Fibroblast of skin of left biceps (primary cell): Measurements from ENCODE around the gene CALHM2.
"Not testable (repeated sequence)": the region's sequence is repeated elsewhere in the genome, so short reads cannot be mapped to it uniquely, and the experiment has no call there.

Experiments
- DNase-seq, 2 experiments: peaks; one replicate each; pipeline ENCODE4 v3.0.0-alpha.2; 2013; ENCODE audit warnings: low read depth in 2 of 2

CALHM2 gene, protein sequence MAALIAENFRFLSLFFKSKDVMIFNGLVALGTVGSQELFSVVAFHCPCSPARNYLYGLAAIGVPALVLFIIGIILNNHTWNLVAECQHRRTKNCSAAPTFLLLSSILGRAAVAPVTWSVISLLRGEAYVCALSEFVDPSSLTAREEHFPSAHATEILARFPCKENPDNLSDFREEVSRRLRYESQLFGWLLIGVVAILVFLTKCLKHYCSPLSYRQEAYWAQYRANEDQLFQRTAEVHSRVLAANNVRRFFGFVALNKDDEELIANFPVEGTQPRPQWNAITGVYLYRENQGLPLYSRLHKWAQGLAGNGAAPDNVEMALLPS

DNA sequence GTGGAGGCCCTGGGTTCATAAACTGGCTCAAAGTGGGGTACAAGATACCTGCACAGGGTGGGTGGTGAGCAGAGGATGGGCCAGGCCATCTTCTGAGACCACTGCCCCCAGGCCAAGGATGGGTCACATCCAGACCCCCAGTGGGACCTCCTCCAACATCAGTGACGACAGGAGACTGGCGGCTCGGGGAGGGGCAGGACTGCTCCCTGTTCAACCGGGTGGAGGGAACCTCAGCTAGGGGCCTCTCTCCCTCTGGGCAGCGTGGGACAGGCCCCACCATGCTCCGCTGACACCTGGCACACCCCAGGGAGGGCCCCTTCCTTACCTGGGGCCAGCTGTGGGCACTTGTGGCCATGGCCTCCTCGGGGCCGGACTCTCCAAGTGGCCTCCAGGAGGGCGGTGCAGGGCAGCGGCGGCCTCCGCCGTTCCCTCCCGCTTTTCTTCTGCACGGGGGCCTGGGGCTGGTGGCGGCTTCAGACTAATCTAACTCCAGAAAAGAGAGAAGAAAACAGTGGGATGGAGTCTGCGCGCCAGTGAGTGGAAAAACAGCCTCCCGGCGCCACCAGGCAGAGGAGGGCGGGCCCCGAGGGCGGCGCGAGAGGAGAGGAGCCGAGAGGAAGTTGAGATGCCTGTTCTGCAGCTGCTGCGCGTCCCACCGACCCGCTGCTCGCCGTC, at the start of gene CALHM2:
CALHM2 (minus strand) TSS at position 540 of the 675 bp plus-strand sequence. CDS start 2,429 bp downstream, outside the sequence.
- no peak for DNase-seq

DNA sequence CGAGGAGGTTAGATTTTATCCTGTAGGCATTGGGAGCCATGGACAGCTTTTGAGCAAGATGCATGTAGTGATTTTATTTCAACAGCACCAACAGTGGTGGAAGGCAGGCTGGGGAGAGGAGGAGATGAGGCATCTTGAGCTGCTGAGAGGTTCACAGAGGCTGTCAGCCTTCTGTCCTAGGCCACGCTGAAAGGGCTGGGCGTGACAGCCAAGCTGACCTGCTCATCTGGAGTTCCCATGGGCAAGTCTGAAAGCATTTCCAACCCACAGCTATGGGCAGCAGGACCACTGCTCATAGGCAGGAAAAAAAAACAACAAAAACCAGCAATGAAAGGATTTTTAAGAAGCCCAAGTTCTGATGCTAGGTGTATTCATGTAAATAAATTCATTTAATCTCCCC, 49.0 kb upstream of the CALHM2 start:
- no peak for DNase-seq

DNA sequence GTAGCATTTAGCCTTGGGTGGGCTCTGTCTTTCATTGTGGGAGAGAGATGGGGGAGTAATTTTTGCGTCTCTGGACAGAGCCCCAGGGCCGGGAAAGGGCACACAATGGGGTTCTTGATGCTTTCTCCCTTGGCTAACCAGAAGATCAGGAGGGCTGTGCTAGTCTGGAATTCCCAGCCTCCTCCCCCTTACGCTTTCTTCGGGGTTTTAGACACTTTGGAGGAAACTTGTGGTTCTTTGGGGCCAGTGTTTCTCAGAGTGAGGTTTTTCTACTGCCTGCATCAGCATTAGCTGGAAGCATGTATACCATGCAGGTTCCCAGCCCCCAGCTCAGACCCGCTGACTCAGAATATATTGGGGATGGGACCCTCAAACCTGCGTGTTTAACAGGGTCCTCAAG, 48.3 kb upstream of the CALHM2 start:
- no peak for DNase-seq

DNA sequence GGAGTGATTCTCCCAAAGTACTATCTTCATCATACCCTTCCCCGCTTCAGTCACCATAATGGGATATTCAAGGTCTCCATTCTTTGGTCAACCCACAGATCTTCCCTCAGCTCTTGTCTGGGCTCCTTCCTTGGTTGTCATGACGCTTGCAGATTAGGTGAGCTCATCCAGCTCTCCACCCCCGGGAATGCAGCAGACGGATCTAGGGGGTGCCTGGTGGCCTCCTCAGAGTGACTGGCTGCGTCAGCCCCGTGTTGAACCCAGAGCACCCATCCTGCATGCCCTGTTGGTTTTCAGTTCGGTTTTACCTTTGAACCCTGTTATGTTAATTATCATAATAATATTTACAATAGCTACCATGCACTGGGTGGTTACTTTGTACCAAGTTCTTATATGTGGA, 47.7 kb upstream of the CALHM2 start:
- no peak for DNase-seq

DNA sequence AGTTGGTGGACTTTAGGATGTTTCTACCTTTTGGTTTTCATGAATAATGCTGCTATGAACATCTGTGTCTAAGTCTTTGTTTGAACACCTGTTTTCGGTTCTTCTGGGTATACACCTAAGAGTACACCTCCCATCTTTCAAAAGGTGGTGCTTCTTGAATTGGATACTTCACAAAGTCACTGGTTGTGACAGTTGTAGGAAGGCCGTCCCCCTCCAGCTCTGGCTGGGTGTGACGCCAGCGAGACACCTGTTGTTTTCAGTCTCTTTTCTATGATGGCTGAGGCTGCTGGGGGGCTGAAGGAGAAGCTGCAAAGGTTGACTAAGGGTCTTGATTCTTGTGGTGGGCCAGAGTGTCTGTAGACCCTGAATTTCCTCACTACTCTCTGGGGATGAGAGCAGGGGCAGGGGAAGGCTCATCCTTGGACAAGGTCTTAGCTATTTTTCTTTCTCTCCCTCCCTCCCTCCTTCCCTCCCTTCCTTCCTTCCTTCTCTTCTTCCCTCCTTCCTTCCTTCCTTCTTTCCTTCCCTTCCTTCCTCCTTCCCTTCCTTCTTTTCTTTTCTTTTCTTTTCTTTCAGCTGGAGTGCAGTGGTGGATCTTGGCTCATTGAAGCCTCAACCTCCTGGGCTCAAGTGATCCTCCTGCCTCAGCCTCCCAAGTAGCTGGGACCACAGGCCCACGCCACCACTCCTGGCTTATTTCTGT, 46.9 kb upstream of the CALHM2 start:
- no peak for DNase-seq

DNA sequence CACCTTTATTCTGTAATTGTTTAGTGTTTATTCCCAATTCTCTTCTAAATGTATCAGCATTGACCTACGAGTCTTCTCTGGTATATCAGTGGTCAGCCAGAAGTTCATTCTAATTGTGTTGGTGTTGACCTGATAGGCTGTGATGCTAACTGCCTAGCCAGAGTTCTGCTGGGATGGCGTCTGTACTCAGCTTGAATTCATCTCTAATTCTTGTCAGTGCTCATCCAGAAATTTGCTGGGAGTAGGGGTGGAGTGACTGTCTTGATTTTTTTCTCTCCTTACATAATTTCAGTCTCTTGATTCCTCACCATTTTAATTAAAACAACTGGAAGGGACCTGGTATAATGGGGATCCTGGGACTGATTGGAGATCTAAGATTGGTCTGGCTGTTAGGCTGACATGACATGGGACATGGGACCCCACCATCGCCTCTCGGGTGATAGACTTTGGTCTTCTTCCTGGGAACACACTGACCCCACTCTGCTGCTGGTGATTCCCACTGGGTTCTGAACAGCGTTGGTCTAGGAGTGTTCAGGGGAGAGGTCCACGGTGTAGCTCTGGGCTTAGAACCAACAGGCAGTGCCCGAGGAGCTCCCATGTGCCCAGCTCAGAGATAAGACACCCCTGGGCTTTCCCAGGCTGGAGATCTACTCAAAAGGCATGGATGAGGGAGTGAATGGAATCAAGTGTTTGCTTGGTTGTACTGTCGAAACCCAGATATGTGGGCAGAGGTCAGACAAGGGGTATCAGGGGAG, 45.2 kb upstream of the CALHM2 start:
- no peak for DNase-seq

DNA sequence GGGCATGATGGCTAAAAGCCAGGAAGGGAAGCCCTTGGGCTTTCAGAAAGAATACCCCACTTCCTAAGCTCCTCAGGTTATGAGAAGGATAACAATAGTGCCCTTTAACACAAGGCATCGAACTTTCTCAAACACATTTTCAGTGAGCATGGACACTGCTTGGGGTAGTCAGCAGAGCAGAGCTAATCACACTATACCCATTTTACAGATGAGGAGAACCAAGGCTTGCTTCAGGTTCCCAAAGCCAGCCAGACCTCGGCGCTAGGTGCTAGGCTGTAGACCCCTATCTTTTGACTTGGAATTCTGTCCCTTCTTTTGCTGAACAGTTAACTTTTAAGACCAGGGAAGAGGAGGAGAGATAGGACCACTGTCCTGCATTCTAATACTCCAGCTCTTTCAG, 43.2 kb upstream of the CALHM2 start:
- no peak for DNase-seq

DNA sequence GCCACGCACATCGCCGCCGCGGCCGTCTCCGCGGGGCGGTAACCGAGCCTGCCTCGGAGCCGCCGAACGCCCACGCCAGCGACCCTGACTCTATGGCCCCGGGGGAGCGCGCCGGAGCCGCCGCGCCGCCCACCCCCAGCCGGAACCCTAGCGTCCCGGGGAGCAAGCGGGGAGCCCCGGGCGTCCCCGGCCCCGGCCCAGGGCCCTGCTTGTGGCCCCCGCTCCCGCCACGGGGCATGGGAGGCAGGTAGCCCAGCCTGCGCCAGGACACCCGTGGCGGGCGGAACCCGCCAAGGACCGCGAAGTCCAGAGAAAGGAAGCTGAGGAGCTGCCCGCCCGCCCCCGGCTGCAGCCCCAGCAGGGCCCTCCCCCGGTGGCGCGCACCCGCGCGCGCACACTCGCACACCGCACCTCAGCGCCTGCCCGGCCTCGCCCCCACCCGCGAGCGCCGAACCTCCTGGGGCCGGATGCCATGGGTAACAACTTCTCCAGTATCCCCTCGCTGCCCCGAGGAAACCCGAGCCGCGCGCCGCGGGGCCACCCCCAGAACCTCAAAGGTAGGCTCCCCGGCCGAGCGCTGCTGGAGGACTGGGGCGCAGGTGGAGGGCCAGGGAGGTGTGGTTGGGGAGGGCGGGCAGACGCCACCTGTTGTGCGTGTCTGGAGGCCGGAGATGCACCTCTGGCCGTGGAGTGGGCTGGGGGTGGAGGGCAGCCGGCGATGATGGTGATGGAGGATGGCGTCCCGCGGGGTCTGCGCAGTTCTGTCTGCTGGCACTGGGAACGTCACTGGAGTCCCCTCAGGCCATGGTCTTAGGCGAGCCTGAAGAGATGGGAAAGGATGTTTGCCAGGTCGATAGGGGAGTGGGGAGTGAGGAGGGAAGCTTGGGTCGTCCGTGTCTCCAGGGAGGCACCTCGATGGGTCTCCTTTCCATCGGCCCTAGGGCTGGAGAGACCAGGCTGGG, 42.0 kb upstream of the CALHM2 start:
- no peak for DNase-seq

DNA sequence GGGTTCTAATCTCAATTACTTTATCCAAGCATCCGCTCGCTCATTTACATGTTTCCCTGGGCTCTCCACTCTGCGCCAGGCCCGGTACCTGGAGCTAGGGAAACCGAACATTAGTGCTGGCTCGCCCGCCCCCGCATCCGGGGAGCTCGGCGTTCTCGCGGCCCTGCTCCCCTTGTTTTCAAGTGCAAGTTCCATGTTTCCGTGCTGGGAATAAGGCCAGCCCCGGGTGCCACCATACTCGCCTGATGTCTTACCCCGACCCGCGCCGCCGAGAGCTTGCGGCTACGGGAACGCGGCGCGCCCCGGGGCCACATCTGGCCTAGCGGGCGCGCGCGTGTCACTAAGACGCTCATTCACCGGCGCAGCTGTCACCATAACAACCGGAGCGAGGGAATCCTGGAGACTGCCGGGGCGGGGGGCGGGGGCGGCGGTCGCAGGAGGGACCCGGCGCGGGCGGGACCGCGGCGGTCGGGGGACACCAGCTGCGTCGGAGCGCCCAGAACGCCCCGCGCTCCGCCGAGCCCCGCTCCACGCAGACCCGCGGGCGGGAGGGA, 41.3 kb upstream of the CALHM2 start, which contains the start of gene NEURL1:
NEURL1 (plus strand) TSS at position 344 of the 554 bp plus-strand sequence. CDS start 683 bp downstream, outside the sequence.
- no peak for DNase-seq

DNA sequence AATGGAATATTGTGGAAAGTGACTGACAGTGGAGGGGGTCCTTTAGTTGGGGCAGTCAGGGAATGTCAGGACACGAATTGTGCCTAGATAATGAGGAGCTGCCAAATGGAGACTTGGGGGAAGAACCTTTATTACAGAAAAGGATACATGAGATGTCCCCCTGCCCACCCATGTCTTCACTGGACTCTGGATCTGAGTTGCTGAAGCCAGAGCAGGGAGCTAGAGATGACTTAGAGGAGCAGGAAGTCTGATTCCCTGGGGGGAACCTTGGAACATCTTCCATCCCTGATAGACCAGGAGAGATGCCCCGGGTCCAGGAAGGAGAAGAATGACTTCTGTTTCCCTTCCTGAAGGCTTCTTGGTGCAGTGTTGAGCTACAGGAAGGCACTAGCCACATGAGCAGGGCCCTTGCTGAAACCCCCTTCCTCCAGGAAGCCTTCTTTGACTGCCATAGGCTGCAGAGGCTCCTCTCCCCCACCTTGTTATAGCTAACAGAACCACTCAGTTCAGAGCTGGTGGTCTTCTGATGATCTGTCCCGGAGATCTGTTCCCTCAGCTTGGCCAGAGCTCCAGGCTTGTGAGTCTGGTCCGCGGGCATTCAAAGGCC, 40.6 kb upstream of the CALHM2 start:
- DNase-seq = no peak

DNA sequence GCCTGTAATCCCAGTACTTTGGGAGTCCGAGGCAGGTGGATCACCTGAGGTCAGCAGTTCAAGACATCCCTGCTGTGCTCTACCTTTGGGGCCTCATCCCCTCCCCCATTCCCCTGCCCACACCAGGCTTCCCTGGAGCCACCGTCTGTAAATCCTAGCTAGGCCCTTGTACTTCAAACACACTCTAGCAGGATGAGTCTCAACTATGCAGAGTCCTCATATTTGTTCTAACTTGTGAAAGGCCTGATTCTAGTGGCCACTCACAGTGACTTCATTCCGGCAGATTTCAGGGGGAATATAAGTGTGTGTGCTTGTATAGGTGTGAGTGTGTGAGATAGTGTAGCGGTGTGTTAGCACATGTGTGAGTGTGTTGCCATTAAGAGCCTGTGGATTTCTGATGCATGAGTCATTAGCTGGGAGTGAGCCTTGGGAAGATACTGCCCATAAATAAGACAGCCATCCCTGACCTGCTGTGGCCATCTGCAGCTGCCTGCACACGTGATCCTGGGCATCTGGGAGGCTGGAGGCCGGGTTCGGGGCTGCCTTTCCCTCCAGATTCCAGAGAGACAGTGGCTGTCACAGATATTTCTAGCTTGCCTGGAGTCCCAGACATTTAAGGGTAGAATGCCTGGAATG, 39.7 kb upstream of the CALHM2 start:
- peak; percentile 84 to 87 for DNase-seq

DNA sequence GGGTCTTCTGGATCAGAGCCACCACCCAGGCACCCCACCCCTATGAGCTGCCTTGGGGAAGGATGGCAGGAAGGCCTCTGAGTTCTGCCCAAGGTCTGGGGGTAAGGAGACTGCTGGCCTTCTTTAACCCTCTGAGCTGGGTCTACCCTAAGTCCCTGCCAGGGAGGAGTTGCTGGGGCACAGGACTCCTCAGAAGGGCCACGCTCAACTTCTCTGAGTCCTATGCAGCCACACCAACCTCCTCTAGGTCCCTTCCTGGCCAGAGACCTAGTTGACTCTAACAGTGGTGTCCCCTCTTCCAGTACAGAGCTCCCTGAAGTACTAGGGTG, 38.8 kb upstream of the CALHM2 start:
- no peak for DNase-seq

DNA sequence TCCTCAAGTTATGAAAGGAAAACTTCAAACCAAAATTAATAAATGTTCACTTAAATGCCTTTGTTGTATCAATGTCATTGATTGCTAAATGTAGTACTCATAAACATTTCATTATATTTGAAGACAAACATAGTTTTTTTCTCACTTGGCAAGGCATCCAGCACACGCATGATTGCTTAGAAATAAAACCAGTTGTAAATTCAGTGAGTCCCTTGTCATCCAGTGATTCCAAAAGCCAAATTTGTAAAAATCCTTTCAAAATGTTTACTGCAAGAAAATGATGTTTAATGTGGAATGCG, 35.2 kb upstream of the CALHM2 start:
- no peak for DNase-seq

DNA sequence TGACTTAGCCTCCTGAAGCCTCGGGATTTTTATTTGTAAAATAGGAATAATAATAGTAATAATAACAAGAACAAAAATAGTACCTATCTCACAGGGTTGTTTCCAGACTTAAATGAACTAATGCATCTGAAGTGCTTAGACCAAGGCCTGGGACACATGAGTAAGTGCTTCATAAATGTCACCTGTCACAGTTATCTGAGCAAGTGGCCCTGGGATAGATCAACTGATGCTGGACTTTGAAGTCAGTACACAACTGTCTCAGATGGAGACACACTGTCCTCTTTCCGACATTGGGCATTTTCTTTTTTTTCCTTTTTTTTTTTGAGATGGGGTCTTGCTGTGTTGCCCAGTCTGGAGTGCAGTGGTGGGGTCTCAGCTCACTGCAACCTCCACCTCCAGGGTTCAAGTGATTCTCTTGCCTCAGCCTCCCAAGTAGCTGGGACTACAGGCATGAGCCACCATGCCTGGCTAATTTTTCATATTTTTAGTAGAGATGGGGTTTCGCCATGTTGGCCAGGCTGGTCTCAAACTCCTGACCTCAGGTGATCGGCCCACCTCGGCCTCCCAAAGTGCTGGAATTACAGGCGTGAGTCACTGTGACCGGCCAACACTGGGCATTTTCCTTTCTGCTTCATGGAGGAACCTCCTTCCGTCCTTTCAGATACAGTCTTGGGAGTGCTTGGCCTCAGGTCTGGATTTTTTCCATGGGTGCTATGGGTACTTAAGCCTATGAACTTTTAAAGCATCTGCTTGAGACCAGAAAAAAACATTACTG, 34.7 kb upstream of the CALHM2 start:
- DNase-seq = not testable (repeated sequence)

DNA sequence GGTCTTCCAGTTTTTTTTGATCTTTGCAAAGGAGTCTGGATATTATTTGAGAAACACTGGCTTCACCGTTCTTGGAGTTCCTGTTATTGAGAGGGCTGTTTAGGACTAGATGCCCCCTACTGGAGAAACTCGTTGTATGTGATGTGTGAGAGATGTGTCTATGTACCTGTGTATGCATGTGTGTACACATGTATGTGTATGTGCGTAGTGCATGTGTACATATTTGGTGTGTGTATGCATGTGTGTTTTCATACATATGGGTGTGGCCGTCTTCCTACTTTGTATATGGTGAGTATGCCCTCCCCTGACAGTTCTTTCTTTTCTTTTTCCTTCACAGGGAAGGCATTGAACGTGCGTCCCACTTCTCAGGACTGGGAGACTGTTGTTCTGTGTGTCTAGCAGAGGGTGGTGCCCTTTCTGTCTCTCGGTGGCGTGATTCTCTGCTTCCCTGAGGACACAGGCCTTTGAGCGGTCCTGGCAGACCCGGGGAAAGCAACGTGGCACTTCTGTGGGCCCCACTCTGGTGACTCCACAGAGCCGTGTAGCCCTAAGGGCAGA, 29.9 kb upstream of the CALHM2 start:
- peak in 1 of 2 experiments; percentile 23 for DNase-seq

DNA sequence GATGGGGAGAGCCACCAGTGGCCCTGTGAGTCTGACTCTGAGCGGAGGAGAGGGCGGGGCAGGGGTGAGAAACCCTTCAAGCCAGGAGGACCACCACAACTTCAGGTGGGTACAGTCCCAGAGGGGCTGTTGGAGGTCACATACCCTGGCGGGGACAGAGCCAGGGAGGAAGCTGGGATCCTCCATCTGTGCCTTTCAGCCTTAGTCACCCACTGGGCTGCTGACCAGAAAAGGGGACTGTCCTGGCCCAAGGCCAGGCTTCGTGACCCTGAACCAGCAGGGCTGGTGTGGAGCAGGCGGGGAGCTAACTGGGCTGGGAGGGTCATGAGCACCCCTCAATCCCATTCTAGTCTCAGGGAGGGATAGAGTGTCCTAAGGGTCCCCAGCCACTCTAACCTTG, 28.4 kb upstream of the CALHM2 start:
- no peak for DNase-seq

DNA sequence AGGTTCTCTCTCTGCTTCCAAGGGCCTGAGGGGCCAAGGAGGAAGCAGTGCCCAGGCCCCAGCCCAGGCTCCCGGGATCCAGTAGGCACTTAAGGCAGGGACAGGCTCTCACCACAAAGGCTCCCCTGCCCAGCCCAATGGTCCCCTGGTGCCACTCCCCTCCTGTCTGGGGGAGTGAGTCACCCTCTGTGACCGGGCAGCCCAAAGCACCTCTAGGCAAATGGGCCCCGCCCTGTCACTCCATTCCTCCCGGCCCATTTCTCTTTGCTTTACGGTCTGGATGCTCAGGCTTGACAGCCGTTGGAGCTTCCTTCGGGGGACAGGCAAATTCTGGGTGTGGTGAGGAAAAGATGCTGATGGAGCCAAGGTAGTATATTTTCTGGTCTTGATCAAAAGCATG, 27.0 kb upstream of the CALHM2 start, which contains the start of gene CALHM3:
CALHM3 (minus strand) TSS at position 106 of the 400 bp plus-strand sequence. CDS start 208 bp downstream, outside the sequence.
- DNase-seq = no peak

DNA sequence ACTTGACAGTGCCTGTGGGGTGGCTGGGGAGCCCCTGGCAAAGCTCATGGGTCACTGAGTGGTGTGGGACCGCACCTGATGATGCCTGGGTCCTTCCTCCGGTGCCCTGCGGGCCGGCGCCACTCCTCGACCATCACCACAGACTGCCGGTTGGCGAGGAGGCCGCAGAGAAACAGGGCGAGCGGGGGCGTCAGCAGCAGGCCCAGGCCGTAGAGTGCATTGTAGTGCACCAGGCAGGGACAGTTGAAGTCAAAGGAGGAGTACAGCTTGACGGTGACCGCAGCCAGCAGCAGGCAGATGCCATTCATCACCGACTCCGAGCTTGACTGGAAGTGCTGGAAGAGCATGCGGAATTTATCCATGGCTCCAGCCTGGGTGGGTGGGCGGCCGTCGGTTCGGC, 26.5 kb upstream of the CALHM2 start:
- no peak for DNase-seq
